OCI-M1 (cell line): Measurements from ENCODE around the gene RAB28.
A peak's percentile ranks its signal among the peaks of the same experiment; 100 is the strongest.
"Not testable (repeated sequence)": the region's sequence is repeated elsewhere in the genome, so short reads cannot be mapped to it uniquely, and the experiment has no call there.

ENCODE experiments used
- DNase-seq: peaks from one replicate; lab custom pipeline; 2025; lab: John Stamatoyannopoulos, UW

RAB28 gene

DNA sequence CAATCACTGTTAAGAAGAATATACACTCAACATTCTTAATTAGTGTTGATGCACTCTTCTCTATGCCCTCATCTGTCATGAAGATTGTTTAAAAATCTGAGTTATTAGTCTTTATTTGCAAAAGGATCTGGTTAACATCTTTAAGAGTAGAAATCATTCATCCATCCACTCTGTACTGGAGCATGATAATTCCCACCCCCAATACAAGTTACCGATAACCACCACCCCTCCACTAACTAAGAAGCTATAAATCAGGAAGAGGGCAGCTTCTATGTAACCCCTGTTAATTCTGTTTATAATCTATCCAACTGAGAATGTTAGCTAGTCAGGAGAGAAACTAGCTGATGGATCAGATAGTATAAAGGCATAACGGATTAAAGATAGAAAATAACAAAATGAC lies 34.5 kb downstream of the RAB28 start:
- no peak for DNase-seq

GRCh38 chr4:13445841-13446790 lies 38.0 kb downstream of the RAB28 start:
- DNase-seq: no peak

DNA sequence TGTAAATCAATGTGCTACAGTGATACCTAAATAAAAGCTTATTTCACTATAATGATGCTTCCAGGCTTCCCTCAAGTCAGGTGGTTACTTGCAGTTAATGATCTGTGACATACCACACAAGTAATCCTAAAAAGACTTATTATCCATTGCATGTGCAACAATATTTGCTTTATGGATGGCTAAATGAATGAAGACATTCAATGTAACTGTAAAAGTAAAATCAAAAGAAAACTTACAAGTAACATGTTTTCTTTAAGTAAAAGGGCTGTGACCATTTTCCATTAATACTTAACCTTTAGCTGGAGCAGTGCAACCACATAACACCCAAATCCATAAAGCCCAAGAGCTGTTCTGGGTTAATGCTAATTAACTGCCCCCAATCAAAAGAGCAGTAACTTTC lies 42.6 kb downstream of the RAB28 start:
- DNase-seq: no peak

DNA sequence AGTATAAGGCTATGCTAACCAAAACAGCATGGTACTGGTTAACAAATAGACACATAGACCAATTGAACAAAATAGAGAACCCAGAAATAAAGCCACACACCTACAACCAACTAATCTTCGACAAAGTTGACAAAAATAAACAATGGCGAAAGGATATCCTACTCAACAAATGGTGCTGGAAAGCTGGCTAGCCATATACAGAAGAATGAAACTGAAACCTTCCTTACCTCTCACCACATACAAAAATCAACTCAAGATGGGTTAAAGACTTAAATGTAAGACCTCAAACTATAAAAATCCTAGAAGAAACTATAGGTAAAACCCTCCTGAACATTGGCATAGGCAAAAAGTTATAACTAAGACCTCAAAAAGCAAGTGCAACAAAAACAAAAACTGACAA lies 47.2 kb downstream of the RAB28 start:
- no peak for DNase-seq

GRCh38 chr4:13432453-13432852 lies 51.7 kb downstream of the RAB28 start:
- no peak for DNase-seq

GRCh38 chr4:13430834-13431568 lies 53.1 kb downstream of the RAB28 start:
- DNase-seq: peak; percentile 58

- no peak for DNase-seq
Observed at GRCh38 chr4:13427599-13428325, 56.4 kb downstream of the RAB28 start.

- no peak for DNase-seq
Observed at GRCh38 chr4:13415068-13415785, 68.9 kb downstream of the RAB28 start.

- DNase-seq: no peak
Observed at GRCh38 chr4:13413729-13414437, 70.3 kb downstream of the RAB28 start.

DNA sequence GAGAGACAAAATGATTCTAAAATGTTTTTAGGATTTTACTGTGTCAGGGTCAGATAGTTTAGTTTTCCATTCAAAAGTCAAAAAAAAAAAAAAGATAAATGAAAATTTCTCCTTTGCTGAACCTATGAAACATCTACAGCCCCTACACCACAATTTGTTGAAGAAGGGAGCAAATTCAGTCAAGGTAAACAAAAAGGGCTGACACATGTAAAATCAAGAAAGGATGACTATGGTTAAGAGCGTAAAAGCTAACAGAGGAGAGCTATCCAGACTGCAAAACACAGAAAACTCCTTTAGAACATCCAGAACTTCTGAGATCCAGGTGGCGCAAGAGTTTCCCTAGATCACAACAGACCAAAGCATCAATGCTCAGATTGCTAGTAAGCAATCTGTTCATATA lies 72.2 kb downstream of the RAB28 start:
- DNase-seq: no peak

DNA sequence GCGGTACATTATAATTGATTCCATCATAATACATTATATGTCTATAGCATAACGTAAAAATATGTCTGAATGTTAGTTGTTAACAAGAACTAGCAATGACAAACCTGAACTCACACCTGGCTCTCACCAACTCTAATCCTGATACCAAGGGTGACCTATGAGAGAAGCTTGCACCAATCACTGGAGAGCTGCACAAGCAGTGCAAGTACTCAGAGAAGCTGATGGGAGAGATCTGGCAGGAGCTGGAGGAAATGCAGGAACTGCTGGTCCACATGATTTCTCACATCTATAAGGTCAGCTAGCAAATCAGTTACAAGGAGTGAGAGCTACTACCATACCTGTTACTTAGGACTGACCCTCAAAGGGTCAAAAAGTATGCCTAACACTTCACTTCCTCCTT lies 74.8 kb downstream of the RAB28 start:
- DNase-seq: no peak

DNA sequence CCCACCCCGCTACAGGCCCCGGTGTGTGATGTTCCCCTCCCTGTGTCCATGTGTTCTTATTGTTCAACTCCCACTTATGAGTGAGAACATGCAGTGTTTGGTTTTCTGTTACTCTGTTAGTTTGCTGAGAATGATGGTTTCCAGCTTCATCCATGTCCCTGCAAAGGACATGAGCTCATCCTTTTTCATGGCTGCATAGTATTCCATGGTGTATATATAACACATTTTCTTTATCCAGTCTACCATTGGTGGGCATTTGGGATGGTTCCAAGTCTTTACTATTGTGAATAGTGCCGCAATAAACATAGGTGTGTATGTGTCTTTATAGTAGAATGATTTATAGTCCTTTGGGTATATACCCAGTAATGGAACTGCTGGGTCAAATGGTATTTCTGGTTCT lies 78.0 kb downstream of the RAB28 start:
- DNase-seq: not testable (repeated sequence)

DNA sequence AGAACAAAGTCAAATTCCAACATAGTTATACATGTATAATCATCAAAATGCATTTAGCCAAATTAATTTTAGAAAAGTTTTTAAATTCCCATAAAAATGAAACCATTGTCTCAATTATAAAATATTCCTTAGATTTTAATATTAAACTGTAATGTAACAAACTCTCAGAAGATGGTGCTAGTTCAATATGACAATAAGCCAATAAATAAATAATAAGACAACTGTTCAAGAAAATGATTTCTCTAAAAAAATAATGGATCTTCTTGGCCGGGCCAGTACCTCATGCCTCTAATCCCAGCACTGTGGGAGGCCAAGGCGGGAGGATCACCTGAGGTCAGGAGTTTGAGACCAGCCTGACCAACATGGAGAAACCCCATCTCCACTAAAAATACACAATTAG lies 80.3 kb downstream of the RAB28 start:
- DNase-seq: no peak

GRCh38 chr4:13403326-13403725 lies 80.8 kb downstream of the RAB28 start:
- DNase-seq: no peak

DNA sequence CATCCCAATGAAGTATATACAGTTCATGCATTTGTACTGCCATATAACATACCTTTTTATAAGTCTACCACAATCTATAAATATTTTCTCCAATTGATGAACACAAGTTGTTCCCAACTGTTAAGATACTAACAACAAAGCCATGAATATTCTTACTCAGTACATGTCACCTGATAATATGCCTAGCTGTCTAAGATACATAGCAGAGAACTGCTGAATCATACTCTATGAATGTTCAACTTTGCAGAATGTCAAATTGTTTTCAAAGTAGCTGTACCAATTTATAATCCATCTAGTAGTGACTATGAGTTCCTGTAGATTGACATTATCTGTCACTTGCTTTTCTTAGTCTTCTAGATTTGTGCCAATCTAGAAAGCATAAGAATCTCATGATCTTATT lies 84.9 kb downstream of the RAB28 start:
- peak; percentile 37 for DNase-seq

GRCh38 chr4:13396161-13396560 lies 88.0 kb downstream of the RAB28 start:
- no peak for DNase-seq

DNA sequence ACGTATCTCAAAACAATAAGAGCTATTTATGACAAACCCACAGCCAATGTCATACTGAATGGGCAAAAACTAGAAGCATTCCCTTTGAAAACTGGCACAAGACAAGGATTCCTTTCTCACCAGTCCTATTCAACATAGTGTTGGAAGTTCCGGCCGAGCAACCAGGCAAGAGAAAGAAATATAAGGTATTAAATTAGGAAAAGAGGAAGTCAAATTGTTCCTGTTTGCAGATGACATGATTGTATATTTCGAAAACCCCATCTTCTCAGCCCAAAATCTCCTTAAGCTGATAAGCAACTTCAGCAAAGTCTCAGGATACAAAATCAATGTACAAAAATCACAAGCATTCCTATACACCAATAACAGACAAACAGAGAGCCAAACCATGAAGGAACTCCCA lies 94.2 kb downstream of the RAB28 start:
- peak; percentile 10 for DNase-seq

- no peak for DNase-seq
Observed at GRCh38 chr4:13386405-13387107, 97.6 kb downstream of the RAB28 start.

- no peak for DNase-seq
Observed at GRCh38 chr4:13384055-13384454, 100.1 kb downstream of the RAB28 start.

DNA sequence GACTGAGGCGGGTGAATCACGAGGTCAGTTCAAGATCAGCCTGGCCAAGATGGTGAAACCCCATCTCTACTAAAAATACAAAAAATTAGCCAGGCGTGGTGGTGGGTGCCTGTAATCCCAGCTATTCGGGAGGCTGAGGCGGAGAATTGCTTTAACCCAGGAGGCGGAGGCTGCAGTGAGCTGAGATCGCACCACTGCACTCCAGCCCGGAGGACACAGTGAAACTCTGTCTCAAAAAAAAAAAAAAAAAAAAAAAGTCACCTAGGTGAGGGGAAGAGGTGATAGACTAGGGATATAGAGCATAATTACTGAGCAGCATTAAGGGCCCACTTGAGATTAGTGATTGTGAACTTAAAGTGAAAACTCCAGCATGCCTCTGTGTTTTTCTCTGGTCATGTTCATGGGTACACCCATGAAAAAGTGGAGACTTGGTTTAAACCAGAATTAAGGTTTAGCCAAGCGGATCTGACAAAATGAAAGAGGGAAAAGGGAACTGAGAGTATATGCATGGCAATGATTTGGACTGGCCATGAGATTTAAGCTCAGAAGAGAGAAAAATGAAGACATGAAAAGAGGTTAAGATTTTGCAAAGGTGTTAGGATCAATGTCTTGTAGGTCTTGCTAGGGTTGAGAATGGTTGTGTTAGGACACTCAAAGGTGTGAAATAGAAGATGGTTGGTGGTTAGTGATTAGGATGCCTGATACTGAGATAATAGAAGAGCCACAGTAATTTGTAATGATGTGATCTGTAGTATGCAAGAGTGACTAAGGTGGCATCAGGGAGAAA lies 105.0 kb downstream of the RAB28 start:
- DNase-seq: no peak
